OCI-LY1 (cell line): ENCODE measurements around the gene SPO11.

Source experiments
- H2AFZ ChIP-seq: fragments of 200-600 bp; sonication (generic), shearing (Covaris generic); 2 replicates; pipeline ENCODE4 v1.6.0; 2014; ENCODE audit warnings: antibody characterized with exemption, mild to moderate bottlenecking, low read length
- H3F3A ChIP-seq: fragments of 200-600 bp; sonication (generic), shearing (Covaris generic); 2 replicates; pipeline ENCODE4 v1.6.0; 2014; ENCODE audit warnings: mild to moderate bottlenecking, antibody characterized with exemption, low read length, moderate library complexity; ENCODE audit not compliant: insufficient read depth
- H3K27ac ChIP-seq: fragments of 200-600 bp; sonication (generic); 2 replicates; pipeline ENCODE4 v1.5.1; 2014; ENCODE audit warnings: low read length, mixed run types, mild to moderate bottlenecking, low read depth; ENCODE audit not compliant: poor library complexity, severe bottlenecking
- H3K27me3 ChIP-seq: fragments of 200-600 bp; sonication (generic); 2 replicates; pipeline ENCODE4 v1.6.0; 2014; ENCODE audit warnings: antibody characterized with exemption, mild to moderate bottlenecking, low read length, moderate library complexity; ENCODE audit not compliant: insufficient read depth
- H3K36me3 ChIP-seq: fragments of 200-600 bp; sonication (generic); 2 replicates; pipeline ENCODE4 v1.6.1; 2014; ENCODE audit warnings: mild to moderate bottlenecking, antibody characterized with exemption, low read length, moderate library complexity, mixed read lengths; ENCODE audit not compliant: insufficient read depth
- H3K4me1 ChIP-seq: fragments of 200-600 bp; sonication (generic); 2 replicates; pipeline ENCODE4 v1.5.1; 2014; ENCODE audit warnings: mild to moderate bottlenecking, low read length, moderate library complexity; ENCODE audit not compliant: insufficient read depth, severe bottlenecking
- H3K4me2 ChIP-seq: fragments of 200-600 bp; sonication (generic), shearing (Covaris generic); 2 replicates; pipeline ENCODE4 v1.6.1; 2014; ENCODE audit warnings: low read length
- H3K4me3 ChIP-seq: fragments of 200-600 bp; sonication (generic); 2 replicates; pipeline ENCODE4 v1.5.1; 2014; ENCODE audit warnings: low read length, low read depth, mild to moderate bottlenecking, mixed read lengths; ENCODE audit not compliant: poor library complexity, severe bottlenecking
- H3K79me2 ChIP-seq: fragments of 200-600 bp; shearing (Covaris generic); 2 replicates; pipeline ENCODE4 v1.6.1; 2016; ENCODE audit warnings: mixed run types, low read length, mixed read lengths; ENCODE audit not compliant: insufficient read depth
- H3K9ac ChIP-seq: fragments of 200-600 bp; sonication (generic), shearing (Covaris generic); 2 replicates; pipeline ENCODE4 v1.6.1; 2014; ENCODE audit warnings: mild to moderate bottlenecking, low read length, mixed read lengths
- H3K9me2 ChIP-seq: fragments of 200-600 bp; sonication (generic), shearing (Covaris generic); 2 replicates; pipeline ENCODE4 v1.6.1; 2014; ENCODE audit warnings: low read depth, mild to moderate bottlenecking, low read length, mixed read lengths
- H3K9me3 ChIP-seq: fragments of 200-600 bp; shearing (Covaris generic); 2 replicates; pipeline ENCODE4 v1.6.1; 2014; ENCODE audit warnings: low read length, mixed read lengths
- H4K20me1 ChIP-seq: fragments of 200-600 bp; sonication (generic), shearing (Covaris generic); 2 replicates; pipeline ENCODE4 v1.6.0; 2016; ENCODE audit warnings: mild to moderate bottlenecking, low read length; ENCODE audit not compliant: insufficient read depth
- CTCF ChIP-seq: fragments of 200-600 bp; sonication (generic), shearing (Covaris generic); IDR thresholded peaks from 2 replicates; pipeline ENCODE4 v1.5.1; 2017; ENCODE audit warnings: mild to moderate bottlenecking, antibody characterized with exemption, low read length, moderate library complexity, mixed read lengths
- EZH2 ChIP-seq: fragments of 200-600 bp; sonication (generic), shearing (Covaris generic); IDR thresholded peaks from 2 replicates; pipeline ENCODE4 v1.8.0; 2017; ENCODE audit warnings: borderline replicate concordance, mixed run types, mild to moderate bottlenecking, antibody characterized with exemption, low read length, moderate library complexity, mixed read lengths

Gene SPO11

GRCh38 chr20:57387463-57387862 is 57.9 kb downstream of the SPO11 start:
- peak overlapping the region; percentile 99 for H3K27ac ChIP-seq
- H3K79me2 ChIP-seq = peaks cover 6% of the 10 kb centered on the region
- H3K9ac ChIP-seq = no peak overlapping the region; the same call in 1 of the 2 replicates
- H3K4me2 ChIP-seq = no peak overlapping the region
- H3K9me2 ChIP-seq = no peaks in the 10 kb centered on the region
- H3K27me3 ChIP-seq = no peaks in the 10 kb centered on the region
- H2AFZ ChIP-seq = no peak overlapping the region
- no peaks in the 10 kb centered on the region for H3K9me3 ChIP-seq
- H3K36me3 ChIP-seq = peaks cover 6% of the 10 kb centered on the region
- H3F3A ChIP-seq = peaks cover 9% of the 10 kb centered on the region; the same call in 1 of the 2 replicates
- TF ChIP-seq CTCF (no peak), EZH2 (no peak)
- peaks cover 66% of the 10 kb centered on the region for H3K4me1 ChIP-seq
- no peak overlapping the region for H3K4me3 ChIP-seq
- no peaks in the 10 kb centered on the region for H4K20me1 ChIP-seq

- no peaks in the 10 kb centered on the region for H3K9me3 ChIP-seq
- no peak overlapping the region for H3K4me3 ChIP-seq
- no peak overlapping the region for H2AFZ ChIP-seq
- no peak overlapping the region; the same call in 1 of the 2 replicates for H3K9ac ChIP-seq
- H4K20me1 ChIP-seq = no peaks in the 10 kb centered on the region
- H3K4me1 ChIP-seq = peaks cover 63% of the 10 kb centered on the region
- TF ChIP-seq EZH2 (no peak), CTCF (no peak)
- H3K27me3 ChIP-seq = no peaks in the 10 kb centered on the region
- H3K27ac ChIP-seq = peak overlapping the region; percentile 99
- no peaks in the 10 kb centered on the region for H3K9me2 ChIP-seq
- peaks cover 11% of the 10 kb centered on the region for H3K79me2 ChIP-seq
- peaks cover 9% of the 10 kb centered on the region; the same call in 1 of the 2 replicates for H3F3A ChIP-seq
- H3K4me2 ChIP-seq = no peak overlapping the region
- peaks cover 11% of the 10 kb centered on the region for H3K36me3 ChIP-seq
Observed at GRCh38 chr20:57387945-57388371, 58.4 kb downstream of the SPO11 start.

GRCh38 chr20:57388953-57389694 is 59.5 kb downstream of the SPO11 start:
- no peaks in the 10 kb centered on the region for H4K20me1 ChIP-seq
- H3K9ac ChIP-seq = peak overlapping the region; percentile 84
- peaks cover 23% of the 10 kb centered on the region for H3K79me2 ChIP-seq
- H3K27me3 ChIP-seq = no peaks in the 10 kb centered on the region
- H3F3A ChIP-seq = peaks cover 5% of the 10 kb centered on the region; the same call in 1 of the 2 replicates
- peak overlapping the region; percentile 99 for H3K27ac ChIP-seq
- peaks cover 22% of the 10 kb centered on the region for H3K36me3 ChIP-seq
- no peaks in the 10 kb centered on the region for H3K9me2 ChIP-seq
- H3K4me1 ChIP-seq = peaks cover 63% of the 10 kb centered on the region
- H3K9me3 ChIP-seq = no peaks in the 10 kb centered on the region
- H3K4me3 ChIP-seq = peak overlapping the region; percentile 55
- TF ChIP-seq CTCF (peak; percentile 59), EZH2 (no peak)
- H3K4me2 ChIP-seq = peak overlapping the region; percentile 80
- no peak overlapping the region for H2AFZ ChIP-seq
